Mesenchymal stem cell (in vitro differentiated cells and primary cell): ENCODE measurements around the gene LPCAT2.

Experiments used
- DNase-seq: peaks from one replicate; pipeline ENCODE4 v3.0.0-alpha.2; 2013
- H2AFZ ChIP-seq: one replicate; pipeline ENCODE4 v1.6.1; 2013; ENCODE audit warnings: low read depth, mild to moderate bottlenecking, control low read depth, inconsistent platforms, low read length, moderate library complexity
- H2AK5ac ChIP-seq: 2 replicates; pipeline ENCODE4 v1.6.1; 2013; ENCODE audit warnings: low read length, moderate library complexity, mild to moderate bottlenecking, inconsistent platforms; ENCODE audit not compliant: severe bottlenecking
- H2BK120ac ChIP-seq: one replicate; pipeline ENCODE4 v1.6.1; 2013; ENCODE audit warnings: low read depth, mild to moderate bottlenecking, inconsistent platforms, low read length, moderate library complexity
- H2BK12ac ChIP-seq, 2 experiments: one replicate each; pipeline ENCODE4 v1.6.1; 2013; ENCODE audit warnings: inconsistent platforms in 2 of 2, low read length in 2 of 2, mild to moderate bottlenecking in 2 of 2, moderate library complexity in 2 of 2, control low read depth in 1 of 2
- H2BK15ac ChIP-seq: one replicate; pipeline ENCODE4 v1.6.1; 2013; ENCODE audit warnings: mild to moderate bottlenecking, low read depth, inconsistent platforms; ENCODE audit not compliant: poor library complexity, severe bottlenecking
- H2BK5ac ChIP-seq: 2 replicates; pipeline ENCODE4 v1.6.1; 2013; ENCODE audit warnings: low read depth, mild to moderate bottlenecking, low read length, control low read depth, inconsistent platforms; ENCODE audit not compliant: poor library complexity, severe bottlenecking
- H3K14ac ChIP-seq, 2 experiments: one replicate each; pipeline ENCODE4 v1.6.1; 2013; ENCODE audit warnings: inconsistent platforms in 2 of 2, low read length in 2 of 2, control low read depth in 1 of 2, mild to moderate bottlenecking in 1 of 2, moderate library complexity in 1 of 2
- H3K18ac ChIP-seq, 2 experiments: one replicate each; pipeline ENCODE4 v1.6.1; 2013; ENCODE audit warnings: inconsistent platforms in 2 of 2, low read length in 2 of 2, control low read depth in 1 of 2, low read depth in 1 of 2, mild to moderate bottlenecking in 1 of 2
- H3K23ac ChIP-seq, 2 experiments: one replicate each; pipeline ENCODE4 v1.6.1; 2013; ENCODE audit warnings: inconsistent platforms in 2 of 2, low read length in 2 of 2, mild to moderate bottlenecking in 2 of 2, moderate library complexity in 2 of 2, control low read depth in 1 of 2
- H3K27ac ChIP-seq: 2 replicates; pipeline ENCODE4 v1.5.1; 2013; ENCODE audit warnings: mild to moderate bottlenecking, moderate library complexity, low read length, control low read depth, inconsistent platforms; ENCODE audit not compliant: poor library complexity, severe bottlenecking
- H3K27me3 ChIP-seq, 2 experiments: 2 replicates each; pipeline versions ENCODE4 v1.6.1 to v1.7.0; 2013; ENCODE audit warnings: low read length in 2 of 2, mild to moderate bottlenecking in 2 of 2, moderate library complexity in 2 of 2, control low read depth in 1 of 2, inconsistent platforms in 1 of 2; ENCODE audit not compliant: control insufficient read depth in 1 of 2, insufficient read depth in 1 of 2
- H3K36me3 ChIP-seq, 2 experiments: 2 replicates each; pipeline versions ENCODE4 v1.6.1 to v1.7.0; 2013; ENCODE audit warnings: low read length in 2 of 2, control low read depth in 1 of 2, inconsistent platforms in 1 of 2, low read depth in 1 of 2, mild to moderate bottlenecking in 1 of 2; ENCODE audit not compliant: insufficient read depth in 2 of 2, control insufficient read depth in 1 of 2
- H3K4ac ChIP-seq, 2 experiments: one replicate each; pipeline ENCODE4 v1.6.1; 2013; ENCODE audit warnings: inconsistent platforms in 2 of 2, low read length in 2 of 2, mild to moderate bottlenecking in 2 of 2, moderate library complexity in 2 of 2, control low read depth in 1 of 2, low read depth in 1 of 2
- H3K4me1 ChIP-seq: 2 replicates; pipeline ENCODE4 v1.6.1; 2013; ENCODE audit warnings: low read depth, low read length, control low read depth; ENCODE audit not compliant: control insufficient read depth, insufficient read depth
- H3K4me2 ChIP-seq: 2 replicates; pipeline ENCODE4 v1.6.1; 2013; ENCODE audit warnings: low read length, mild to moderate bottlenecking, inconsistent platforms; ENCODE audit not compliant: poor library complexity, severe bottlenecking
- H3K4me3 ChIP-seq, 2 experiments: 2 replicates each; pipeline versions ENCODE4 v1.5.1 to v1.7.0; 2013; ENCODE audit warnings: low read length in 2 of 2, mild to moderate bottlenecking in 2 of 2, control low read depth in 1 of 2, low read depth in 1 of 2; ENCODE audit not compliant: insufficient read depth in 1 of 2
- H3K79me1 ChIP-seq: replicated peaks from 2 replicates; pipeline ENCODE4 v1.6.1; 2013; ENCODE audit warnings: mild to moderate bottlenecking, control low read depth, low read length, inconsistent platforms; ENCODE audit not compliant: poor library complexity, severe bottlenecking
- H3K9ac ChIP-seq: 2 replicates; pipeline ENCODE4 v1.7.0; 2013; ENCODE audit warnings: mild to moderate bottlenecking, low read length, moderate library complexity
- H3K9me3 ChIP-seq: 2 replicates; pipeline ENCODE4 v1.7.0; 2013; ENCODE audit warnings: mild to moderate bottlenecking, low read length; ENCODE audit not compliant: control insufficient read depth
- H4K8ac ChIP-seq: one replicate; pipeline ENCODE4 v1.6.1; 2013; ENCODE audit warnings: inconsistent platforms, mild to moderate bottlenecking, low read length, moderate library complexity
- H4K91ac ChIP-seq: one replicate; pipeline ENCODE4 v1.6.1; 2013; ENCODE audit warnings: mild to moderate bottlenecking, low read length, inconsistent platforms
- WGBS: methylation state at CpG from one replicate; pipeline ENCODE4 v1.1.7; 2013; ENCODE audit warnings: mixed read lengths; 5-methylcytosine and 5-hydroxymethylcytosine counted together

Gene LPCAT2

DNA sequence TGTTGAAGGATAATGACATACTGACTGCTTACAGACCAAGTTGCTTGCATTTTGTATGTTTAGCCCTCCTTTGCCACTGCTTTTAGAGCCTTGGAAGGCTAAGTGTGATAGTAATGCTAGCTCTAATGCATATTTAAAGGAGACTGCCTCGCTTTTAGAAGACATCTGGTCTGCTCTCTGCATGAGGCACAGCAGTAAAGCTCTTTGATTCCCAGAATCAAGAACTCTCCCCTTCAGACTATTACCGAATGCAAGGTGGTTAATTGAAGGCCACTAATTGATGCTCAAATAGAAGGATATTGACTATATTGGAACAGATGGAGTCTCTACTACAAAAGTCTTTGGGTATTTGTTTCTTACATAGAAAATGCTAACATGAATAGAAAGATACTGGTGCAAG lies 76.8 kb downstream of the LPCAT2 start:
- Histone ChIP-seq H4K91ac (no peak overlapping the region), H2BK5ac (no peak overlapping the region), H3K4me2 (no peak overlapping the region), H2AK5ac (no peak overlapping the region), H3K14ac (no peak overlapping the region), H3K4ac (no peak overlapping the region), H3K4me3 (no peak overlapping the region), H3K27ac (no peak overlapping the region), H3K23ac (no peak overlapping the region), H3K36me3 (peaks cover 0 to 44% of the 10 kb centered on the region in 2 experiments), H4K8ac (no peak overlapping the region), H2AFZ (no peak overlapping the region), H2BK12ac (no peak overlapping the region), H2BK15ac (no peak overlapping the region), H3K18ac (no peak overlapping the region), H3K79me1 (no peaks in the 10 kb centered on the region), H3K9ac (no peak overlapping the region), H3K9me3 (no peaks in the 10 kb centered on the region), H2BK120ac (no peak overlapping the region), H3K27me3 (no peaks in the 10 kb centered on the region), H3K4me1 (no peaks in the 10 kb centered on the region)
- no peak for DNase-seq
- WGBS = 40% methylated on average over 1 of the region's 2 CpGs

DNA sequence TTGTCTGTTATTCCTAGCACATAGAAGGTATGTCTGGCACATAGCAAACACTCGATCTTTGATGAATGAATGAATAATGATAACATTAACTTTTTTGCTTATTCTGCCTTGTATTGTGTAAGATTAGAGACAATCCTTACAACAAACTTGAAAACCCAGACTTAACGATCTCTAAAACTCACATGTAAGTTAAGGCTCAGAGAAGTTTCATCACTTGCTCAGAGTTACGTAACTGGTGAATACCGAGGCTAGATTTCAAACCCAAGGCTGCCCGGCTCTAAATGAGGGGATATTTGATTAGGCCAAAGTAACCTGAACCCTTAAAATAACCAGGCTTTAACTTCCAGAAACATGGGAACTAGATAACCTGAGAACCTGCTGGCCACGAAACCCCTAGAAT lies 79.9 kb downstream of the LPCAT2 start:
- Histone ChIP-seq H3K18ac (no peak overlapping the region), H4K91ac (no peak overlapping the region), H2BK15ac (no peak overlapping the region), H2BK5ac (no peak overlapping the region), H3K27me3 (peaks cover 3 to 4% of the 10 kb centered on the region in 2 experiments), H3K23ac (no peak overlapping the region), H3K14ac (no peak overlapping the region), H3K9ac (no peak overlapping the region), H3K4me3 (no peak overlapping the region), H3K4me1 (no peaks in the 10 kb centered on the region), H3K4ac (no peak overlapping the region), H2AK5ac (no peak overlapping the region), H4K8ac (no peak overlapping the region), H3K4me2 (no peak overlapping the region), H3K36me3 (peaks cover 0 to 17% of the 10 kb centered on the region in 2 experiments), H2BK12ac (no peak overlapping the region), H3K9me3 (no peaks in the 10 kb centered on the region), H3K79me1 (no peaks in the 10 kb centered on the region), H2AFZ (no peak overlapping the region), H3K27ac (no peak overlapping the region), H2BK120ac (no peak overlapping the region)
- WGBS = 89% methylated on average over 5 of the region's 6 CpGs
- DNase-seq = no peak

DNA sequence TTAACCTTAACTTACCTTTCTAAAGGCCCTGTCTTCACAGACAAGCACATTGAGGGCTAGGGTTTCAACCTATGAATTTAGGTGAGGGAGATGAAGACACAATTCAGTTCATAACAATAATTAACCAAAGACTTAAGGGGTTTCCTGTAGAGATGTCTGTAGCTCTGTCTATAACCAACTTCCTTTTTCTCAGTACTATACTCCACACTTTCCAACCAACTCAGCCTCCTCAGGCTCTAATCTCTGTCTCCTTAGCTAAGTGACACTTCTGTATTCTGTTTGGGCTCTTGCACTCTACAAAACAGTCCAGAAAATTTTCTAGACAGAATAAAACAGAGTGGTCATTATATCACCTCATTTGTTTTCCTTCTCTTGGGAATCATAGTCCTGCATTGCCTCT lies 83.4 kb downstream of the LPCAT2 start:
- no peak overlapping the region for H3K18ac ChIP-seq
- H2BK15ac ChIP-seq = no peak overlapping the region
- no peaks in the 10 kb centered on the region for H3K36me3 ChIP-seq
- no peak overlapping the region for H3K14ac ChIP-seq
- H2AK5ac ChIP-seq = no peak overlapping the region
- H4K91ac ChIP-seq = no peak overlapping the region
- no peak overlapping the region for H4K8ac ChIP-seq
- no peak overlapping the region for H2BK5ac ChIP-seq
- H3K23ac ChIP-seq = no peak overlapping the region
- H3K4me1 ChIP-seq = no peaks in the 10 kb centered on the region
- H3K9ac ChIP-seq = no peak overlapping the region
- H2BK12ac ChIP-seq = no peak overlapping the region
- no peak overlapping the region for H3K4me3 ChIP-seq
- no peak overlapping the region for H3K4me2 ChIP-seq
- H3K27me3 ChIP-seq = peaks cover 3 to 4% of the 10 kb centered on the region in 2 experiments
- DNase-seq = no peak
- H3K9me3 ChIP-seq = no peaks in the 10 kb centered on the region
- H3K79me1 ChIP-seq = no peaks in the 10 kb centered on the region
- H2AFZ ChIP-seq = no peak overlapping the region
- no peak overlapping the region for H3K4ac ChIP-seq
- H2BK120ac ChIP-seq = no peak overlapping the region
- H3K27ac ChIP-seq = no peak overlapping the region

DNA sequence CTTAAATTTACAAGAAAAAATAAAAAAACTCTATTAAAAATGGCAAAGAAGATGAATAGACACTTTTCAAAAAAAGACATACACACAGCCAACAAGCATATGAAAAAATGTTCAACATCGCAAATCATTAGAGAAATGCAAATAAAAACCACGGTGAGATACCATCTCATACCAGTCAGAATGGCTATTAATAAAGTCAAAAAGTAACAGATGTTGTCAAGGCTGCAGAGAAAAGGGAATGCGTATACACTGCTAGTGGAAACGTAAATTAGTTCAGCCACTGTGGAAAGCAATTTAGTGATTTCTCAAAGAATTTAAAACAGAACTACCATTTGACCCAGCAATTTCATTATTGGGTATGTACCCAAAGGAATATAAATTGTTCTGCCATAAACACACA lies 89.1 kb downstream of the LPCAT2 start:
- Histone ChIP-seq H3K4me1 (no peaks in the 10 kb centered on the region), H4K8ac (no peak overlapping the region), H2BK120ac (no peak overlapping the region), H3K4ac (no peak overlapping the region), H3K18ac (no peak overlapping the region), H2BK5ac (no peak overlapping the region), H3K4me2 (no peak overlapping the region), H4K91ac (no peak overlapping the region), H3K14ac (no peak overlapping the region), H2AFZ (no peak overlapping the region), H3K79me1 (no peaks in the 10 kb centered on the region), H3K4me3 (no peak overlapping the region), H3K9me3 (no peaks in the 10 kb centered on the region), H3K9ac (no peak overlapping the region), H3K36me3 (no peaks in the 10 kb centered on the region), H2BK15ac (no peak overlapping the region), H2AK5ac (no peak overlapping the region), H3K27me3 (no peaks in the 10 kb centered on the region), H2BK12ac (no peak overlapping the region), H3K27ac (no peak overlapping the region), H3K23ac (no peak overlapping the region)
- 81% methylated on average over 3 of the region's 4 CpGs for WGBS
- DNase-seq = no peak
